Measurements from ENCODE around the gene UNKL. TPM values are rescaled to one million over a fixed set of nuclear protein-coding genes. Genes with fewer than 3 reads are reported as not detected.
"Not testable (repeated sequence)": the region's sequence is repeated elsewhere in the genome, so short reads cannot be mapped to it uniquely, and the experiment has no call there.

Gene UNKL
- total RNA-seq, 1 donor from 2014 or later = 13.4 TPM

- Histone ChIP-seq H3K9me3 (replicated peaks) (peaks cover 4% of the 10 kb centered on the region), H3K36me3 (no peaks in the 10 kb centered on the region), H3K27me3 (ENCODE audit: low read depth) (peaks cover 57% of the 10 kb centered on the region), H3K4me3 (peak overlapping the region; percentile 68), H3K27ac (replicated peaks) (peak overlapping the region; percentile 84), H3K4me1 (peaks cover 45% of the 10 kb centered on the region)
- intact Hi-C loops (cut with micrococcal nuclease) = no loop called here
- no peak for TF ChIP-seq CTCF (IDR thresholded peaks at IDR 0.05; ENCODE audit: borderline replicate concordance)
- peak; percentile 63 for DNase-seq
These were observed 82.5 kb downstream of the UNKL start for GRCh38 chr16:1331712-1332617.

GRCh38 chr16:1330931-1331711 lies 83.4 kb downstream of the UNKL start:
- Histone ChIP-seq H3K36me3 (no peaks in the 10 kb centered on the region), H3K27ac (replicated peaks) (peak overlapping the region; percentile 84), H3K27me3 (ENCODE audit: low read depth) (peaks cover 54% of the 10 kb centered on the region), H3K9me3 (replicated peaks) (peaks cover 4% of the 10 kb centered on the region), H3K4me3 (peak overlapping the region; percentile 68), H3K4me1 (peaks cover 53% of the 10 kb centered on the region)
- intact Hi-C loops (cut with micrococcal nuclease) = no loop called here
- TF ChIP-seq CTCF (IDR thresholded peaks at IDR 0.05; ENCODE audit: borderline replicate concordance) = no peak
- no peak for DNase-seq

- Histone ChIP-seq H3K36me3 (peaks cover 4% of the 10 kb centered on the region), H3K9me3 (replicated peaks) (peaks cover 4% of the 10 kb centered on the region), H3K4me3 (no peak overlapping the region), H3K4me1 (peaks cover 60% of the 10 kb centered on the region), H3K27ac (replicated peaks) (no peak overlapping the region), H3K27me3 (ENCODE audit: low read depth) (peaks cover 50% of the 10 kb centered on the region)
- TF ChIP-seq CTCF (IDR thresholded peaks at IDR 0.05; ENCODE audit: borderline replicate concordance) = peak; percentile 45
- no peak for DNase-seq
- intact Hi-C loops (cut with micrococcal nuclease) = no loop called here
These were observed 84.1 kb downstream of the UNKL start for GRCh38 chr16:1330260-1330914.

GRCh38 chr16:1328961-1329360 lies 85.5 kb downstream of the UNKL start:
- peaks cover 18% of the 10 kb centered on the region for H3K36me3 ChIP-seq
- H3K27ac ChIP-seq (replicated peaks); intact Hi-C loops (cut with micrococcal nuclease); H3K4me3 ChIP-seq; DNase-seq; H3K9me3 ChIP-seq (replicated peaks): not testable (repeated sequence)
- peaks cover 55% of the 10 kb centered on the region for H3K4me1 ChIP-seq
- peaks cover 36% of the 10 kb centered on the region for H3K27me3 ChIP-seq (ENCODE audit: low read depth)

GRCh38 chr16:1328136-1328535 lies 86.4 kb downstream of the UNKL start:
- DNase-seq; H3K4me3 ChIP-seq; H3K9me3 ChIP-seq (replicated peaks); intact Hi-C loops (cut with micrococcal nuclease); H3K27ac ChIP-seq (replicated peaks): not testable (repeated sequence)
- peaks cover 47% of the 10 kb centered on the region for H3K4me1 ChIP-seq
- H3K27me3 ChIP-seq (ENCODE audit: low read depth) = peaks cover 28% of the 10 kb centered on the region
- H3K36me3 ChIP-seq = peaks cover 27% of the 10 kb centered on the region

- Histone ChIP-seq H3K4me3 (no peak overlapping the region), H3K36me3 (peaks cover 32% of the 10 kb centered on the region), H3K27me3 (ENCODE audit: low read depth) (peaks cover 22% of the 10 kb centered on the region), H3K4me1 (peaks cover 41% of the 10 kb centered on the region), H3K9me3 (replicated peaks) (peaks cover 4% of the 10 kb centered on the region), H3K27ac (replicated peaks) (peak overlapping the region; percentile 56)
- TF ChIP-seq CTCF (IDR thresholded peaks at IDR 0.05; ENCODE audit: borderline replicate concordance) = no peak
- intact Hi-C loops (cut with micrococcal nuclease) = no loop called here
- DNase-seq = no peak
These were observed 86.9 kb downstream of the UNKL start for GRCh38 chr16:1327619-1327947.

All from left ventricle myocardium inferior (tissue), 1 donor.